ENCODE measurements around the gene GFOD2.
"Not testable (repeated sequence)": the region's sequence is repeated elsewhere in the genome, so short reads cannot be mapped to it uniquely, and the experiment has no call there.

GFOD2 gene

GRCh38 chr16:67701420-67701819 lies 17.7 kb downstream of the GFOD2 start:
- DNase-seq = no peak

GRCh38 chr16:67699265-67699664 lies 19.9 kb downstream of the GFOD2 start:
- no peak for DNase-seq

- DNase-seq = no peak
Observed at GRCh38 chr16:67697422-67698185, 21.5 kb downstream of the GFOD2 start.

- DNase-seq = no peak
Observed at GRCh38 chr16:67694611-67695010, 24.5 kb downstream of the GFOD2 start.

- DNase-seq = not testable (repeated sequence)
Observed at GRCh38 chr16:67693517-67694285, 25.4 kb downstream of the GFOD2 start.

GRCh38 chr16:67685388-67686112 lies 33.6 kb downstream of the GFOD2 start:
- no peak for DNase-seq

- no peak for DNase-seq
Observed at GRCh38 chr16:67683767-67684166, 35.3 kb downstream of the GFOD2 start.

- DNase-seq = no peak
Observed at GRCh38 chr16:67679935-67680897, 38.9 kb downstream of the GFOD2 start.

- no peak for DNase-seq
Observed at GRCh38 chr16:67678354-67679023, 40.6 kb downstream of the GFOD2 start.

GRCh38 chr16:67677712-67678111 lies 41.4 kb downstream of the GFOD2 start:
- DNase-seq = no peak

- DNase-seq = no peak
Observed at GRCh38 chr16:67676939-67677338, 42.2 kb downstream of the GFOD2 start.

GRCh38 chr16:67676516-67676915 lies 42.6 kb downstream of the GFOD2 start:
- DNase-seq = no peak

- no peak for DNase-seq
Observed at GRCh38 chr16:67675999-67676398, 43.1 kb downstream of the GFOD2 start.

GRCh38 chr16:67675579-67675935 lies 43.6 kb downstream of the GFOD2 start:
- no peak for DNase-seq

GRCh38 chr16:67674851-67675578 lies 44.1 kb downstream of the GFOD2 start:
- no peak for DNase-seq

- no peak for DNase-seq
Observed at GRCh38 chr16:67673712-67674580, 45.2 kb downstream of the GFOD2 start.

- DNase-seq = peak; percentile 76
Observed at GRCh38 chr16:67672739-67673662, 46.1 kb downstream of the GFOD2 start.

- DNase-seq = no peak
Observed at GRCh38 chr16:67672306-67672705, 46.8 kb downstream of the GFOD2 start.

All from right forelimb (tissue), 1 donor.